HG02840 (cell line): Measurements from ENCODE around the gene DEDD.
"Not testable (repeated sequence)": the region's sequence is repeated elsewhere in the genome, so short reads cannot be mapped to it uniquely, and the experiment has no call there.

ENCODE experiments used
- ATAC-seq: cut with Tn5 transposase; IDR thresholded peaks from one replicate; pipeline ENCODE4 v1.9.1; 2021; ENCODE audit warnings: mild to moderate bottlenecking, moderate library complexity, moderate number of reproducible peaks; ENCODE audit not compliant: unreplicated experiment, low FRiP score

Gene DEDD

GRCh38 chr1:161130266-161130665, 2.2 kb downstream of the DEDD start:
- ATAC-seq = no peak

GRCh38 chr1:161128591-161129420, 3.7 kb downstream of the DEDD start:
- no peak for ATAC-seq

- no peak for ATAC-seq
These were observed 4.8 kb downstream of the DEDD start for GRCh38 chr1:161127649-161128048.

GRCh38 chr1:161122967-161123366, 9.5 kb downstream of the DEDD start:
- ATAC-seq = no peak

GRCh38 chr1:161121834-161122233, 10.6 kb downstream of the DEDD start:
- no peak for ATAC-seq

DNA sequence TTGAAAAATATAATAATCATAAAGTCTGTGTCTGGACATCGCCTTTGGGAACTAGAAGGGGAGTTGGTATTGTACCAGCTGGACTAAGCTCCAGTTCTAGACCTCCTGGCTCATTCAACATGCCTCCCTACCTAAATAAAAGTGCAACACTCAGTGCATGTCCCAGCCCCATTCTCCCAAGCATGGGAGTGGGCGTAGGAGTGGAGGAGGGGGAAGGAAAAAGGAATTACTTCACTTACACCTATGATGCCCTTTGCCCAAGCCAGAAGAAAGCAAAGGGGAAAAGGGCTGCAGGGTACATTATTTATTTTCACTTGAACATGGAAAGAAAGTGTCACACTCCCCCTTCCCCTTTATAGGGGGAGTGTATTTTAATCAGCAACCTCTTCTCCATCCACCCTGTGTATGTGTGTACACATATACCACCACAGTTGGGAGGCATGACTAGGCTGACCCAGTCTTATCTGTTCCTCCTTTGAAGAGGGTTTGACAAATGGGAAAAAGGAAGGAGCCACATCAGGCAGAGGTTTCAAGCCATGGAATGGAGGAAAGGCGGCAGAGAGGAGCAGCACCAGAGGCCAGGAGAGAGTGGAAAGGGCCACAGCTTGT, 11.3 kb downstream of the DEDD start:
- no peak for ATAC-seq

DNA sequence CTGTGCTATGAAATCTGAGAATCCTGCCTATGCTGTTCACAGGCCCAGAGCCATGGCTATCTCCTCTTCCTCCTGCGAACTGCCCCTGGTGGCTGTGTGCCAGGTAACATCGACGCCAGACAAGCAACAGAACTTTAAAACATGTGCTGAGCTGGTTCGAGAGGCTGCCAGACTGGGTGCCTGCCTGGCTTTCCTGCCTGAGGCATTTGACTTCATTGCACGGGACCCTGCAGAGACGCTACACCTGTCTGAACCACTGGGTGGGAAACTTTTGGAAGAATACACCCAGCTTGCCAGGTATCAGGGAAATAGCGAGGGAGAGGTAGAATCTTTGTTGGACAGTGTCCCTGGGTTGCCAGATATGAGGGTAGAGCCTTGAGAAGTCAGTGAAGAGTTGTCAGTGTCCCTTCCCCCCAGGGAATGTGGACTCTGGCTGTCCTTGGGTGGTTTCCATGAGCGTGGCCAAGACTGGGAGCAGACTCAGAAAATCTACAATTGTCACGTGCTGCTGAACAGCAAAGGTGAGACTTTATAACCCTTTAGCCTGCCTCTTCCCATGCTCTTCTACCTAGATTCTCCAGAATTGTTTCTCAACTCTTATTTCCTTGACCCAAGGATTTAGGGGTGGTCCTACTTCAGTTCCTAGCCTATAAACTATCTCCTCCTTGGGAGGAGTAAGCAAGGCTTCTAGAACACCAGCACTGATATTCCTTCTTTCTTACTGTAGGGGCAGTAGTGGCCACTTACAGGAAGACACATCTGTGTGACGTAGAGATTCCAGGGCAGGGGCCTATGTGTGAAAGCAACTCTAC, 13.2 kb downstream of the DEDD start:
- ATAC-seq = no peak

GRCh38 chr1:161117759-161118581, 14.5 kb downstream of the DEDD start, which contains the start of the genes NIT1 and PFDN2:
NIT1 (plus strand) TSS chr1:161118105; CDS start chr1:161118177, 72 bp downstream.
PFDN2 (minus strand) TSS chr1:161118037; CDS start chr1:161118026, 11 bp downstream.
- ATAC-seq = peak; percentile 71

- ATAC-seq = not testable (repeated sequence)
These were observed 16.5 kb downstream of the DEDD start for GRCh38 chr1:161115961-161116360.

- ATAC-seq = no peak
These were observed 17.2 kb downstream of the DEDD start for GRCh38 chr1:161115132-161115711.

- no peak for ATAC-seq
These were observed 17.9 kb downstream of the DEDD start for GRCh38 chr1:161114556-161114955.

- no peak for ATAC-seq
These were observed 18.6 kb downstream of the DEDD start for GRCh38 chr1:161113915-161114314.

DNA sequence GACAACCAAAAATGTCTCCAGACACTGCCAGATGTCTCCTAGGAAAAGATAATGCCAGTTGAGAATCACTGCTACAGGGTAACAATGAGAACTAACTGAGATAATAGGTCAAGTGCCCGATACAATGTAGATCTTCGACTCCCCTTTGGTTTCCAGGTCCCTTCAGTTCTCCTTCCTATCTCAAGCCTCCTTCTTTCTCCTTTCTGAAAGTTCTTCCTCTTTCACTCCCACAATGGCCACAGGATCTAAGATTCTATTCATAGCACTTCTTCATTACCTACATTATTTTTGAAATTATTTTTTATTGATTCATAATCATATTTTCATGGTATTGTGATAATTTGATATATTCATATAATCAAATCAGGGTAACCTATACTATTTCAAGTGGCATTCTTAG, 20.9 kb downstream of the DEDD start:
- ATAC-seq = no peak

- no peak for ATAC-seq
These were observed 21.4 kb downstream of the DEDD start for GRCh38 chr1:161111117-161111516.

DNA sequence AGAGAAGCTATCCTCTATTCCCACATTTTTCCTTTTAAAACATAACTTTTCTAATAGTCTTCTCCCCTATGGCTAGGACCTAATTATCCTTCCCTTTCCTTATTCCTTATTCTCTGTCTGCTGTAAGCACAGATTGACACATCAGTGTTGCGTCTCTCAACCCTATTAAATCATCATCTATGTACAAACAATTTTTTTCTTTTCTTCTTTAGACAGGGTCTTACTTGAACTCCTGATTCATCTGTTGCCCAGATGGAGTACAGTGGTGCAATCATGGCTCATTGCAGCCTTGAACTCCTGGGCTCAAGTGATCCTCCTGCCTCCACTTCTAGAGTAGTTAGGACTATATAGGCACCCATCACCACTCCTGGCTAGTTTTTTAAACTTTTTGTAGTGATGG, 26.0 kb downstream of the DEDD start:
- ATAC-seq = no peak

- ATAC-seq = no peak
These were observed 31.9 kb downstream of the DEDD start for GRCh38 chr1:161100556-161100955.

DNA sequence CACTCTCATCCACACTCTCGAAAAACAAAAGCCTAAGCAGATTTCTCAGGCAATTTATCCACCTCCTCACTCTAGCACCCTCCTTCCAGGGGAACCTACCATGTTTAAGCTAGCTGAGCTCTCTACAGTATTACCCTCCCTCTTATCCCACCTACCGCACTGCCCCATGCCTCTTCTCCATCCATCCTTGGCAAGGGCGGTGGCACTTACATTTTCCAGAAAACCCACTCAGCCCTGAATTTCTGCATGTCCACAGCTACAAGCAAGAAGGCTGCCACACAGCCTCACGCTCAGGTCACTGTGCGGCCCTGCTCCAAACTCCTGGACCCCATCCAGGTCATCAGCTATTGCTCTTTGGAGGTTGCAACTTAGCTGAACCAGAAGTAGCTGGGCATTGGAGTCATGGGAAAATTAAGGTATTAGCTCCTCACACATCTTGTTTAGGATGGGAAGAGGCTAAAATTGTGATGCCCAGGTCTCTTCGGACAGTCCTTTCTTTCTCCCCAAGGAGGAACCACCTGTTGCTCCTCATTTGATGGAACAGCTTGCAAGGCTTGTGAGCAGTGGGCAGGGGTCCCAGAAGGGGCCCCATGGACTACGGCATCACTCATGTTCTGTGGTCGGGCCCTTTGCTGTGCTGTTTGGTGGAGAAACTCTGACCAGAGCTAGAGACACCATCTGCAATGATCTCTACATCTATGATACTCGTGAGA, 33.2 kb downstream of the DEDD start:
- no peak for ATAC-seq

GRCh38 chr1:161098210-161099068, 34.0 kb downstream of the DEDD start, which contains the start of gene KLHDC9:
KLHDC9 (plus strand) TSS chr1:161098361; CDS start chr1:161098536, 175 bp downstream.
- ATAC-seq = peak; percentile 67
